ENCODE measurements around the gene CCDC182. TPM values are rescaled to one million over a fixed set of nuclear protein-coding genes. Genes with fewer than 3 reads are reported as not detected.

The CCDC182 gene
- total RNA-seq, 1 experiment from 2014 or later: not detected

- H3K4me3 ChIP-seq (ENCODE audit: low read depth, low read length): no peak overlapping the region
- CTCF ChIA-PET: no interaction called here
- no peaks in the 10 kb centered on the region for H3K4me1 Mint-ChIP-seq (ENCODE audit: low read depth, unreplicated experiment)
- H3K4me1 ChIP-seq: no peaks in the 10 kb centered on the region
- no peak for TF ChIP-seq CTCF (IDR thresholded peaks at IDR 0.05; ENCODE audit: insufficient read depth in 1 of 2, low read depth in 1 of 2, low read length in 1 of 2, severe bottlenecking in 1 of 2, unreplicated experiment in 1 of 2)
- peaks cover 23% of the 10 kb centered on the region for H3K27me3 Mint-ChIP-seq (ENCODE audit: insufficient read depth, unreplicated experiment)
- peaks cover 2% of the 10 kb centered on the region; the same call in 1 of the 2 replicates for H3K27me3 ChIP-seq (replicated peaks; ENCODE audit: control insufficient read depth, insufficient read depth, low read length)
- no peaks in the 10 kb centered on the region for H3K36me3 Mint-ChIP-seq (ENCODE audit: insufficient read depth, unreplicated experiment)
- no peak for DNase-seq
- intact Hi-C loops (cut with micrococcal nuclease; ENCODE audit: unreplicated experiment): no loop called here
- H3K9me3 ChIP-seq: no peaks in the 10 kb centered on the region
- H3K36me3 ChIP-seq (ENCODE audit: control insufficient read depth, insufficient read depth, low read length): no peaks in the 10 kb centered on the region
- no peaks in the 10 kb centered on the region for H3K9me3 Mint-ChIP-seq (ENCODE audit: unreplicated experiment)
- no peak overlapping the region for H3K4me3 Mint-ChIP-seq (ENCODE audit: unreplicated experiment)
- POLR2A ChIA-PET: no interaction called here
- no peak overlapping the region for H3K27ac Mint-ChIP-seq (ENCODE audit: unreplicated experiment)
- BruUV-seq (replicated peaks): no TSS peak
Measured at GRCh38 chr17:57785022-57785421, 39.9 kb upstream of the CCDC182 start.

- intact Hi-C loops (cut with micrococcal nuclease; ENCODE audit: unreplicated experiment): no loop called here
- peaks cover 2% of the 10 kb centered on the region; the same call in 1 of the 2 replicates for H3K27me3 ChIP-seq (replicated peaks; ENCODE audit: control insufficient read depth, insufficient read depth, low read length)
- CTCF ChIA-PET: interaction anchor here (0.6 to 1.9 kb wide), 3 partner anchors 48 to 678 kb away, joined by 4 to 12 read pairs (median 5); no protein-coding TSS in a partner anchor
Measured at GRCh38 chr17:57784226-57784895, 39.3 kb upstream of the CCDC182 start.

GRCh38 chr17:57783338-57783742, 38.2 kb upstream of the CCDC182 start:
- H3K4me3 ChIP-seq (ENCODE audit: low read depth, low read length): no peak overlapping the region
- Mint-ChIP-seq H3K27me3 (ENCODE audit: insufficient read depth, unreplicated experiment) (peaks cover 18% of the 10 kb centered on the region), H3K4me1 (ENCODE audit: low read depth, unreplicated experiment) (no peaks in the 10 kb centered on the region), H3K4me3 (ENCODE audit: unreplicated experiment) (no peak overlapping the region), H3K36me3 (ENCODE audit: insufficient read depth, unreplicated experiment) (no peaks in the 10 kb centered on the region), H3K9me3 (ENCODE audit: unreplicated experiment) (no peaks in the 10 kb centered on the region), H3K27ac (ENCODE audit: unreplicated experiment) (no peak overlapping the region)
- H3K27me3 ChIP-seq (replicated peaks; ENCODE audit: control insufficient read depth, insufficient read depth, low read length): peaks cover 2% of the 10 kb centered on the region; the same call in 1 of the 2 replicates
- DNase-seq: peak; percentile 70 to 85
- ChIA-PET CTCF (interaction anchor here (0.6 to 1.9 kb wide), 11 partner anchors 9 to 641 kb away, joined by 3 to 12 read pairs (median 4); no protein-coding TSS in a partner anchor), POLR2A (no interaction called here)
- intact Hi-C loops (cut with micrococcal nuclease; ENCODE audit: unreplicated experiment): no loop called here
- TF ChIP-seq CTCF (IDR thresholded peaks at IDR 0.05; ENCODE audit: insufficient read depth in 1 of 2, low read depth in 1 of 2, low read length in 1 of 2, severe bottlenecking in 1 of 2, unreplicated experiment in 1 of 2): peak; percentile 84 to 87
- no peaks in the 10 kb centered on the region for H3K4me1 ChIP-seq
- H3K9me3 ChIP-seq: no peaks in the 10 kb centered on the region
- BruUV-seq (replicated peaks): no TSS peak
- H3K36me3 ChIP-seq (ENCODE audit: control insufficient read depth, insufficient read depth, low read length): no peaks in the 10 kb centered on the region

More at GRCh38 chr17:57784226-57784895, 39.3 kb upstream of the CCDC182 start:
- Histone ChIP-seq H3K4me3 (ENCODE audit: low read depth, low read length) (no peak overlapping the region), H3K36me3 (ENCODE audit: control insufficient read depth, insufficient read depth, low read length) (no peaks in the 10 kb centered on the region), H3K9me3 (no peaks in the 10 kb centered on the region), H3K4me1 (no peaks in the 10 kb centered on the region)
- no peak overlapping the region for H3K4me3 Mint-ChIP-seq (ENCODE audit: unreplicated experiment)
- H3K9me3 Mint-ChIP-seq (ENCODE audit: unreplicated experiment): no peaks in the 10 kb centered on the region
- H3K4me1 Mint-ChIP-seq (ENCODE audit: low read depth, unreplicated experiment): no peaks in the 10 kb centered on the region
- POLR2A ChIA-PET: no interaction called here
- no TSS peak for BruUV-seq (replicated peaks)
- no peaks in the 10 kb centered on the region for H3K36me3 Mint-ChIP-seq (ENCODE audit: insufficient read depth, unreplicated experiment)
- H3K27me3 Mint-ChIP-seq (ENCODE audit: insufficient read depth, unreplicated experiment): peaks cover 23% of the 10 kb centered on the region
- TF ChIP-seq CTCF (IDR thresholded peaks at IDR 0.05; ENCODE audit: insufficient read depth in 1 of 2, low read depth in 1 of 2, low read length in 1 of 2, severe bottlenecking in 1 of 2, unreplicated experiment in 1 of 2): no peak
- DNase-seq: no peak
- no peak overlapping the region for H3K27ac Mint-ChIP-seq (ENCODE audit: unreplicated experiment)

Measured in Caco-2 (cell line).